Suprapubic skin (tissue), 4 donors: Measurements from ENCODE around the gene TBC1D22A. TPM values are rescaled to one million over a fixed set of nuclear protein-coding genes. Genes with fewer than 3 reads are reported as not detected.

Experiments
- DNase-seq, 2 donors: peaks; one replicate each; pipeline ENCODE4 v3.0.0-alpha.2; 2019; ENCODE audit warnings: low spot score in 2 of 2
- H3K27ac ChIP-seq: fragments of 200-600 bp; sonication (generic); one replicate; pipeline ENCODE4 v1.5.1; 2019
- H3K27me3 ChIP-seq: fragments of 200-600 bp; sonication (generic); one replicate; pipeline ENCODE4 v1.5.1; 2019
- H3K36me3 ChIP-seq: fragments of 200-600 bp; sonication (generic); one replicate; pipeline ENCODE4 v1.5.1; 2019
- H3K4me1 ChIP-seq: fragments of 200-600 bp; sonication (generic); one replicate; pipeline ENCODE4 v1.5.1; 2019
- H3K4me3 ChIP-seq: fragments of 200-600 bp; sonication (generic); one replicate; pipeline ENCODE4 v1.5.1; 2019; ENCODE audit warnings: mild to moderate bottlenecking
- H3K9me3 ChIP-seq: fragments of 200-600 bp; sonication (generic); one replicate; pipeline ENCODE4 v1.5.1; 2019
- CTCF ChIP-seq, 2 donors: fragments of 200-600 bp in 1 of 2; fragments of 450-650 bp in 1 of 2; sonication (generic) in 1 of 2; IDR thresholded peaks; one replicate each; pipeline ENCODE4 v1.5.1; 2016 to 2019; ENCODE audit warnings: antibody characterized with exemption in 2 of 2, mild to moderate bottlenecking in 1 of 2, moderate library complexity in 1 of 2
- EP300 ChIP-seq: sonication (generic); formaldehyde crosslinking; IDR thresholded peaks from one replicate; pipeline ENCODE4 v1.6.1; 2017; ENCODE audit warnings: antibody characterized with exemption
- POLR2A ChIP-seq, 2 donors: fragments of 450-650 bp; IDR thresholded peaks; one replicate each; pipeline ENCODE4 v1.6.1; 2017; ENCODE audit warnings: antibody characterized with exemption in 2 of 2, mild to moderate bottlenecking in 2 of 2, moderate library complexity in 2 of 2
- POLR2AphosphoS5 ChIP-seq, 3 donors: sonication (generic); formaldehyde crosslinking; IDR thresholded peaks; one replicate each; pipeline ENCODE4 v1.6.1; 2017; ENCODE audit warnings: antibody characterized with exemption in 3 of 3
- WGBS: methylation state at CpG from one replicate; pipeline ENCODE4 v1.1.5; 2018; 5-methylcytosine and 5-hydroxymethylcytosine counted together
- total RNA-seq, 4 donors: library from RNA; depleted of rRNA; stranded (reverse); fragments of >200 nt; gene quantifications; one replicate each; pipeline ENCODE4 v1.1.0, GENCODE V29; 2016

The TBC1D22A gene
- total RNA-seq, 4 donors from 2014 or later = 24.8 to 43.2 (median 35.4) TPM

- Histone ChIP-seq H3K4me3 (no peak overlapping the region), H3K27me3 (no peaks in the 10 kb centered on the region), H3K9me3 (no peaks in the 10 kb centered on the region), H3K4me1 (peaks cover 53% of the 10 kb centered on the region), H3K36me3 (no peaks in the 10 kb centered on the region), H3K27ac (no peak overlapping the region)
- TF ChIP-seq POLR2A (IDR thresholded peaks at IDR 0.05) (no peak), POLR2AphosphoS5 (IDR thresholded peaks at IDR 0.05) (no peak), EP300 (no peak), CTCF (IDR thresholded peaks at IDR 0.05) (no peak)
- 80% methylated on average over 6 of the region's 11 CpGs for WGBS
- DNase-seq = no peak
Observed at GRCh38 chr22:46752286-46752987, 10.0 kb upstream of the TBC1D22A start.

GRCh38 chr22:46752988-46753310 is 9.5 kb upstream of the TBC1D22A start:
- peak overlapping the region; percentile 93 for H3K27ac ChIP-seq
- WGBS = 92% methylated on average over 5 of the region's 6 CpGs
- no peaks in the 10 kb centered on the region for H3K36me3 ChIP-seq
- H3K4me1 ChIP-seq = peaks cover 53% of the 10 kb centered on the region
- TF ChIP-seq POLR2AphosphoS5 (IDR thresholded peaks at IDR 0.05) = no peak
- TF ChIP-seq CTCF (IDR thresholded peaks at IDR 0.05) = no peak
- no peak for TF ChIP-seq EP300
- no peak for TF ChIP-seq POLR2A (IDR thresholded peaks at IDR 0.05)
- no peaks in the 10 kb centered on the region for H3K27me3 ChIP-seq
- no peak overlapping the region for H3K4me3 ChIP-seq
- H3K9me3 ChIP-seq = no peaks in the 10 kb centered on the region
- DNase-seq = no peak

- Histone ChIP-seq H3K36me3 (no peaks in the 10 kb centered on the region), H3K27me3 (no peaks in the 10 kb centered on the region), H3K27ac (peak overlapping the region; percentile 93), H3K9me3 (no peaks in the 10 kb centered on the region), H3K4me3 (no peak overlapping the region), H3K4me1 (peaks cover 53% of the 10 kb centered on the region)
- DNase-seq = no peak
- 88% methylated on average over 8 of the region's 8 CpGs for WGBS
- no peak for TF ChIP-seq CTCF (IDR thresholded peaks at IDR 0.05)
- no peak for TF ChIP-seq POLR2A (IDR thresholded peaks at IDR 0.05)
- TF ChIP-seq POLR2AphosphoS5 (IDR thresholded peaks at IDR 0.05) = no peak
- TF ChIP-seq EP300 = no peak
Observed at GRCh38 chr22:46753360-46753759, 9.1 kb upstream of the TBC1D22A start.

GRCh38 chr22:46753761-46754109 is 8.7 kb upstream of the TBC1D22A start:
- Histone ChIP-seq H3K9me3 (no peaks in the 10 kb centered on the region), H3K4me1 (peaks cover 53% of the 10 kb centered on the region), H3K36me3 (no peaks in the 10 kb centered on the region), H3K27ac (peak overlapping the region; percentile 93), H3K27me3 (no peaks in the 10 kb centered on the region), H3K4me3 (no peak overlapping the region)
- no peak for DNase-seq
- no peak for TF ChIP-seq EP300
- TF ChIP-seq POLR2AphosphoS5 (IDR thresholded peaks at IDR 0.05) = no peak
- TF ChIP-seq CTCF (IDR thresholded peaks at IDR 0.05) = no peak
- no peak for TF ChIP-seq POLR2A (IDR thresholded peaks at IDR 0.05)
- WGBS = 94% methylated on average over 3 of the region's 4 CpGs

- Histone ChIP-seq H3K36me3 (no peaks in the 10 kb centered on the region), H3K4me1 (peaks cover 48% of the 10 kb centered on the region), H3K4me3 (no peak overlapping the region), H3K27ac (peak overlapping the region; percentile 93), H3K9me3 (no peaks in the 10 kb centered on the region), H3K27me3 (no peaks in the 10 kb centered on the region)
- WGBS = 21% methylated on average over 11 of the region's 14 CpGs
- peak; percentile 96 to 97 for DNase-seq
- TF ChIP-seq CTCF (IDR thresholded peaks at IDR 0.05) = no peak
- TF ChIP-seq POLR2A (IDR thresholded peaks at IDR 0.05) = no peak
- TF ChIP-seq EP300 = no peak
- TF ChIP-seq POLR2AphosphoS5 (IDR thresholded peaks at IDR 0.05) = peak in 2 of 3 donors; percentile 60 to 67
Observed at GRCh38 chr22:46754110-46754799, 8.2 kb upstream of the TBC1D22A start.
